Body of pancreas (tissue), 4 donors: Measurements from ENCODE around the gene TEX28.
"Not testable (repeated sequence)": the region's sequence is repeated elsewhere in the genome, so short reads cannot be mapped to it uniquely, and the experiment has no call there.

Experiments
- POLR2A ChIP-seq, 3 donors: fragments of 450-650 bp; IDR thresholded peaks; one replicate each; pipeline ENCODE4 v1.6.1; 2016; ENCODE audit warnings: antibody characterized with exemption in 3 of 3, mild to moderate bottlenecking in 2 of 3
- TF ChIP-seq, protein P1 (sequence below), 7 experiments: fragments of 450-650 bp in 4 of 7; fragments of 200-600 bp in 3 of 7; sonication (generic) in 3 of 7; IDR thresholded peaks; one replicate each; pipeline ENCODE4 v1.5.1; 2016 to 2019; ENCODE audit warnings: antibody characterized with exemption in 7 of 7

DNA sequence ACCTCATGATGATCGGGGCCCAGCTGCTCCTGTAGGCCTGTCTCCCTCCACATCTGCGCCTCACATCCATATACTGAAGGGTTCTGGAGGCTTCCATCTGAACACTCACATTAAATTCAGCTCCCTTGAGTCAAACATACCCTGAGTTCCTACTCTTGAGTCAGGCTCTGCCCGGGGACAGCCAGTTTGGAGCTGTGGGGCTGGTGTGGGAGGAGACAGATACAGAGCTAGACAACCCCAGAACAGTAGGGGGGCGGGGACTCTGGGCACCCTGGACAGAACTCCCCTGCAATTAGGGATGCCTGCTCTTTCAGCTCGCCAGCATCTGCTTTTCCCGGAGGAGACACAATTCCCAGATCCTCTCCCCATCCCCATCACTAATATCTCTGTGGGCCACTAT lies 31.9 kb downstream of the TEX28 start:
- not testable (repeated sequence) for TF ChIP-seq POLR2A (IDR thresholded peaks at IDR 0.05)
- TF ChIP-seq, protein P1, sequence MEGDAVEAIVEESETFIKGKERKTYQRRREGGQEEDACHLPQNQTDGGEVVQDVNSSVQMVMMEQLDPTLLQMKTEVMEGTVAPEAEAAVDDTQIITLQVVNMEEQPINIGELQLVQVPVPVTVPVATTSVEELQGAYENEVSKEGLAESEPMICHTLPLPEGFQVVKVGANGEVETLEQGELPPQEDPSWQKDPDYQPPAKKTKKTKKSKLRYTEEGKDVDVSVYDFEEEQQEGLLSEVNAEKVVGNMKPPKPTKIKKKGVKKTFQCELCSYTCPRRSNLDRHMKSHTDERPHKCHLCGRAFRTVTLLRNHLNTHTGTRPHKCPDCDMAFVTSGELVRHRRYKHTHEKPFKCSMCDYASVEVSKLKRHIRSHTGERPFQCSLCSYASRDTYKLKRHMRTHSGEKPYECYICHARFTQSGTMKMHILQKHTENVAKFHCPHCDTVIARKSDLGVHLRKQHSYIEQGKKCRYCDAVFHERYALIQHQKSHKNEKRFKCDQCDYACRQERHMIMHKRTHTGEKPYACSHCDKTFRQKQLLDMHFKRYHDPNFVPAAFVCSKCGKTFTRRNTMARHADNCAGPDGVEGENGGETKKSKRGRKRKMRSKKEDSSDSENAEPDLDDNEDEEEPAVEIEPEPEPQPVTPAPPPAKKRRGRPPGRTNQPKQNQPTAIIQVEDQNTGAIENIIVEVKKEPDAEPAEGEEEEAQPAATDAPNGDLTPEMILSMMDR (IDR thresholded peaks at IDR 0.05): not testable (repeated sequence)
